ENCODE data around the gene FCMR. TPM values are rescaled to one million over a fixed set of nuclear protein-coding genes. Genes with fewer than 3 reads are reported as not detected.

FCMR gene
- total and polyA plus RNA-seq, 9 of the 15 experiments (the other 6 are each of a cell fraction or from before 2014, with no cell fraction given): 0.11 to 0.82 (median 0.20) TPM; not detected in 5

DNA sequence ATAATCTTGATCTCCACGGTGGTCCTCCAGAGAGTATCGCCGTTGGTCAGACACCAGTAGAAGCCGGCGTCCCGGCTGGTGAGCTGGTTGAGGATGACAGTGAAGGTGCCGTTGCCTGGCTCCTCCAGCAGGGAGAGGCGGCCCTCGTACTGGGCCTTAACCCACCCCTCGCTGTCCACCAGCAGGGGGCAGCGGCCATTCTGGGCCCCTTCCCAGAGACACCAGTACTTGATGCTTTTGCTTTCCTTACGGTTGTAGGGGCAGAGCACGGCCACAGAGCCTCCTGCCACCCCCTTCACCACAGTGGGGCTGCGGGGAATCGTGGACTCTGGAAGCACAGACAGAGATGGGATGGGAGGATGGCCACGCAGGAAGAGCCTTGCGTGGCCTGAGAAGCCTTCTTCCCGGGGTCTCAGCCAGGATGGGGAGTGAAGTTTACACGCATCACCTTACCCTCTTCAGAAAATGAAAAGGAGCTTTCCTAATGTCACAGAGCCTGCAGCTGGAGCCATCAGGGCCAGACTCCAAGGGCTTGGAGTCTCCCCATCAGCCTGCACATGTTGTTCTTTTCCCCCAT is 13.8 kb upstream of the FCMR start (continued):
- TF ChIP-seq, protein P1, sequence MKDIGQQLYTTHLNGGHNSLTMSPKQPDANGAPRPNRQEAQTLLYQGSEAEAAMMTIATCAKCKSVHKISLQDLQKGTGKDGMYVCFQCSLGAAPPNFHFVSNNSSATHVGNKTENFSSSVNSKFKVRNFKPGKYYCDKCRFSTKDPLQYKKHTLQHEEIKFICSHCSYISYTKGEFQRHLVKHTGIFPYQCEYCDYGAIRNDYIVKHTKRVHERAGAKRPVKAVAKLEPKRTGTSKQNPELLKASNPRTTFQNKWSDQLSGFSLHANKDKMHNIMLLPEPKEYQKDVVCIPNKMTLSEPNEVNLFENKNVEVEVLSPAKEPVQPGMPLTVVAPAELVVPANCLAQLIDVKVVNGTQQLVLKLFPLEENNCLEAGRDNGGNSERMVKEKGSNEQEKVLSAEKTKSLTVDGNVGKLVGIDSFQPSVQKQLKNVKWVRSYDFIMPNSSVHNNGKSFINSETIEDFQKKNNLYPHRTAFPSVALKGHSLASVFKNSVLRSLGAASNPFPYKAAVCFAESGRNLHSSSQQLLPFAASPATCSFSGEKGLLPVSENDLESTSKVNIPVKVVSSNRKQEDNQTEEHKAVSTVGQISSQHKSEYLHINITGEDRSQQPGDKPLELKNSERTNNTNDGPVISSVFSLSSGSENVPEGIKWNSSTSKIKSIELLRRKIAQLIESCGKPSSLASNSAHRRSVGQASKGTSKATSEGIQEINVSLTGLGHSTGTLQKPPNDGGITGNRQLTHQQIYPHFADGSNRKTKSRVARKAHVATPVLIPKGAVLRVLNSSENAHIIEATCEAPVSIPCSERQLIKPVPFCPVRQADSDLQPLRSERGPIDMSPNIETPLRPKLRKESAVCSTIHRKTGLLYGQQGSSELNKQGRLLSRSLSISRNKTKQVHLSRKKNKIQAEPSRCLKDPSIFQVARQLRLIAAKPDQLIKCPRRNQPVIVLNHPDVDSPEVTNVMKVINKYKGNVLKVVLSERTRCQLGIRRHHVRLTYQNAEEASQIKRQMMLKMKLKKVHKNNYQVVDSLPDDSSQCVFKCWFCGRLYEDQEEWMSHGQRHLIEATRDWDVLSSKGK (CRISPR knock-in tag; IDR thresholded peaks at IDR 0.05): no peak
- TF ChIP-seq SOX6 (IDR thresholded peaks at IDR 0.05) (peak; percentile 37; the same call in 1 of the 2 replicates), ELF2 (CRISPR knock-in tag; IDR thresholded peaks at IDR 0.05) (no peak), PURB (CRISPR knock-in tag; IDR thresholded peaks at IDR 0.05; ENCODE audit: low read depth) (no peak), TRIM28 (IDR thresholded peaks at IDR 0.05) (0 out of 2 replicates have a peak, but pooled peaks have one; percentile 37), ZEB2 (IDR thresholded peaks at IDR 0.05) (no peak), ELF4 (CRISPR knock-in tag; IDR thresholded peaks at IDR 0.05) (no peak), ZNF232 (CRISPR knock-in tag; IDR thresholded peaks at IDR 0.05) (no peak), GATA2 (CRISPR knock-in tag; IDR thresholded peaks at IDR 0.05) (no peak), KDM2B (CRISPR knock-in tag; IDR thresholded peaks at IDR 0.05) (no peak), SMAD2 (IDR thresholded peaks at IDR 0.05; ENCODE audit: low read depth, low read length) (no peak), GTF2E2 (tag; IDR thresholded peaks at IDR 0.05) (no peak), KLF1 (tag; IDR thresholded peaks at IDR 0.05) (no peak), XRCC5 (IDR thresholded peaks at IDR 0.05; ENCODE audit: low read depth, low read length) (peak; percentile 94), ZNF717 (CRISPR knock-in tag; IDR thresholded peaks at IDR 0.05) (no peak), ZNF282 (CRISPR knock-in tag; IDR thresholded peaks at IDR 0.05) (no peak), FOSL1 (tag; conservative IDR thresholded peaks at IDR 0.05) (no peak), JUND (IDR thresholded peaks at IDR 0.05; ENCODE audit: borderline replicate concordance, low read depth, low read length) (peak; percentile 50; the same call in 1 of the 2 replicates), JUND (tag; IDR thresholded peaks at IDR 0.05; ENCODE audit: borderline replicate concordance, low read depth, low read length) (no peak), ELF1 (tag; IDR thresholded peaks at IDR 0.05) (no peak), ETV5 (CRISPR knock-in tag; IDR thresholded peaks at IDR 0.05; ENCODE audit: low read depth) (no peak), GATAD2B (IDR thresholded peaks at IDR 0.05; ENCODE audit: borderline replicate concordance) (no peak), POLR2H (tag; IDR thresholded peaks at IDR 0.05; ENCODE audit: low read depth) (no peak), MTF1 (CRISPR knock-in tag; IDR thresholded peaks at IDR 0.05; ENCODE audit: borderline replicate concordance) (no peak)
- TF ChIP-seq, protein P2, sequence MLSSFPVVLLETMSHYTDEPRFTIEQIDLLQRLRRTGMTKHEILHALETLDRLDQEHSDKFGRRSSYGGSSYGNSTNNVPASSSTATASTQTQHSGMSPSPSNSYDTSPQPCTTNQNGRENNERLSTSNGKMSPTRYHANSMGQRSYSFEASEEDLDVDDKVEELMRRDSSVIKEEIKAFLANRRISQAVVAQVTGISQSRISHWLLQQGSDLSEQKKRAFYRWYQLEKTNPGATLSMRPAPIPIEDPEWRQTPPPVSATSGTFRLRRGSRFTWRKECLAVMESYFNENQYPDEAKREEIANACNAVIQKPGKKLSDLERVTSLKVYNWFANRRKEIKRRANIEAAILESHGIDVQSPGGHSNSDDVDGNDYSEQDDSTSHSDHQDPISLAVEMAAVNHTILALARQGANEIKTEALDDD (IDR thresholded peaks at IDR 0.05): peak; percentile 58; the same call in 1 of the 2 replicates
- TF ChIP-seq, protein P3, sequence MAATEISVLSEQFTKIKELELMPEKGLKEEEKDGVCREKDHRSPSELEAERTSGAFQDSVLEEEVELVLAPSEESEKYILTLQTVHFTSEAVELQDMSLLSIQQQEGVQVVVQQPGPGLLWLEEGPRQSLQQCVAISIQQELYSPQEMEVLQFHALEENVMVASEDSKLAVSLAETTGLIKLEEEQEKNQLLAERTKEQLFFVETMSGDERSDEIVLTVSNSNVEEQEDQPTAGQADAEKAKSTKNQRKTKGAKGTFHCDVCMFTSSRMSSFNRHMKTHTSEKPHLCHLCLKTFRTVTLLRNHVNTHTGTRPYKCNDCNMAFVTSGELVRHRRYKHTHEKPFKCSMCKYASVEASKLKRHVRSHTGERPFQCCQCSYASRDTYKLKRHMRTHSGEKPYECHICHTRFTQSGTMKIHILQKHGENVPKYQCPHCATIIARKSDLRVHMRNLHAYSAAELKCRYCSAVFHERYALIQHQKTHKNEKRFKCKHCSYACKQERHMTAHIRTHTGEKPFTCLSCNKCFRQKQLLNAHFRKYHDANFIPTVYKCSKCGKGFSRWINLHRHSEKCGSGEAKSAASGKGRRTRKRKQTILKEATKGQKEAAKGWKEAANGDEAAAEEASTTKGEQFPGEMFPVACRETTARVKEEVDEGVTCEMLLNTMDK (IDR thresholded peaks at IDR 0.05; ENCODE audit: borderline replicate concordance, insufficient read depth, low read depth, low read length, poor library complexity, severe bottlenecking): peak; percentile 97

Data from K562 (cell line).